Uterus (tissue), 4 donors: Measurements from ENCODE around the gene C16orf92. TPM values are rescaled to one million over a fixed set of nuclear protein-coding genes. Genes with fewer than 3 reads are reported as not detected.
"Not testable (repeated sequence)": the region's sequence is repeated elsewhere in the genome, so short reads cannot be mapped to it uniquely, and the experiment has no call there.

ENCODE experiments used
- DNase-seq, 2 donors: peaks; one replicate each; pipeline ENCODE4 v3.0.0-alpha.2; 2019 to 2020
- H3K27ac ChIP-seq, 2 donors: fragments of 200-600 bp; sonication (generic); 1 replicate in 1 of 2; 2 replicates in 1 of 2; pipeline ENCODE4 v1.5.1; 2016 to 2018
- H3K27me3 ChIP-seq, 2 donors: fragments of 200-600 bp; sonication (generic); one replicate each; pipeline ENCODE4 v1.5.1; 2018 to 2019; ENCODE audit warnings: control low read depth in 1 of 2
- H3K36me3 ChIP-seq, 2 donors: fragments of 200-600 bp; sonication (generic); one replicate each; pipeline ENCODE4 v1.5.1; 2019; ENCODE audit warnings: control low read depth in 1 of 2
- H3K4me1 ChIP-seq, 2 donors: fragments of 200-600 bp; sonication (generic); one replicate each; pipeline ENCODE4 v1.5.1; 2018 to 2019; ENCODE audit warnings: control low read depth in 1 of 2
- H3K4me3 ChIP-seq, 2 donors: fragments of 200-600 bp; sonication (generic); 1 replicate in 1 of 2; 2 replicates in 1 of 2; pipeline ENCODE4 v1.5.1; 2018 to 2019; ENCODE audit warnings: mild to moderate bottlenecking in 1 of 2
- H3K9me3 ChIP-seq, 2 donors: fragments of 200-600 bp; sonication (generic); one replicate each; pipeline ENCODE4 v1.5.1; 2019; ENCODE audit warnings: control low read depth in 1 of 2
- POLR2A ChIP-seq, 2 donors: fragments of 450-650 bp; IDR thresholded peaks; one replicate each; pipeline ENCODE4 v1.6.1; 2016; ENCODE audit warnings: antibody characterized with exemption in 2 of 2, mild to moderate bottlenecking in 1 of 2, moderate library complexity in 1 of 2
- intact Hi-C: fragments of 100-400 bp; cut with DNase I; formaldehyde crosslinking; loops from one replicate; pipeline ENCODE4 v1.15.1; 2023; ENCODE audit warnings: low total_unique reads
- total RNA-seq, 4 donors: library from RNA; depleted of rRNA in 3 of 4; stranded (reverse); fragments of >200 nt in 3 of 4; gene quantifications; one replicate each; pipeline versions ENCODE4 v1.1.0 to v1.2.4, GENCODE V29; 2014 to 2023
- TF ChIP-seq, protein P1 (sequence below), 4 experiments: fragments of 200-600 bp in 2 of 4; fragments of 450-650 bp in 2 of 4; sonication (generic) in 2 of 4; IDR thresholded peaks; one replicate each; pipeline ENCODE4 v1.5.1; 2016 to 2019; ENCODE audit warnings: antibody characterized with exemption in 4 of 4, mild to moderate bottlenecking in 2 of 4, moderate library complexity in 1 of 4
- donor health status: DM: yes; HTN: yes; CAD: no.

The C16orf92 gene
- total RNA-seq, 4 donors from 2014 or later: not detected

DNA sequence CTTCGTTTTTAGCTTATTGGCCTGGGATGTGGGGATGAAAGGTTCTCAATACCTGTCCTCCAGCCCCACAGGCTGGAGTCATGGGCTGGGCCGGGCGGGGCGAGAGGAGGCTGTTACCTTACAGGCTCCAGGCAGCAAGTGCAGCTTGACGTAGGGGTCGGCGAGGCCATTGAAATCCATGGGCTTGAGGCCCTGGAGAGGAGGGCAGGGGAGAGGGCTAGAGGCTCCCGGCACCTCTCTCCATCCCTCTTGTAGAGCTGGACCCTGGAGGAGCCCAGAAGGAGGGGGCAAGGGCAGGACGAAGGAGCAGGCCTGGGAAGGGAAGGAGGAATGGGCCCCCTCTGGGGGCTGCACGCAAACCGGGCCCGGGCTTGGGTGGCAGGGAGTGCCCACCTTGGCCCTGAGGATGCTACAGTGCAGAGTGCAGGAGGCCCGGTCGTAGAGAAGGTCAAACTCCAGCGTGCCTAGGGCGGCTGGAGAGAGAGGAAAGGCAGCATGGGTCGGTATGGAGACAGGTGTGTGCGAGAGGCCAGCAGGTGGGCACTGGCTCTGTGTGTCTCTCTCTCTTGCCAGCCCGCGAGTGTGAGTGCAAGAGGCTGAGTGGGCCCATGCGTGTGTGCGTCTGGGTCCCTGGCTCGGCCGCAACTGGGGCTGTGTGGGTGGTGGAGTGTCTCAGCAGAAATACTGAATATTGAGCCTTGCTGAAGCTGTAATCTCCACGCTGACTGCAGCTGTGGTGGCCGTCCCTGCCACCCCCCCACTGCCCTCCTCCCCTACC is 13.7 kb upstream of the C16orf92 start:
- TF ChIP-seq, protein P1, sequence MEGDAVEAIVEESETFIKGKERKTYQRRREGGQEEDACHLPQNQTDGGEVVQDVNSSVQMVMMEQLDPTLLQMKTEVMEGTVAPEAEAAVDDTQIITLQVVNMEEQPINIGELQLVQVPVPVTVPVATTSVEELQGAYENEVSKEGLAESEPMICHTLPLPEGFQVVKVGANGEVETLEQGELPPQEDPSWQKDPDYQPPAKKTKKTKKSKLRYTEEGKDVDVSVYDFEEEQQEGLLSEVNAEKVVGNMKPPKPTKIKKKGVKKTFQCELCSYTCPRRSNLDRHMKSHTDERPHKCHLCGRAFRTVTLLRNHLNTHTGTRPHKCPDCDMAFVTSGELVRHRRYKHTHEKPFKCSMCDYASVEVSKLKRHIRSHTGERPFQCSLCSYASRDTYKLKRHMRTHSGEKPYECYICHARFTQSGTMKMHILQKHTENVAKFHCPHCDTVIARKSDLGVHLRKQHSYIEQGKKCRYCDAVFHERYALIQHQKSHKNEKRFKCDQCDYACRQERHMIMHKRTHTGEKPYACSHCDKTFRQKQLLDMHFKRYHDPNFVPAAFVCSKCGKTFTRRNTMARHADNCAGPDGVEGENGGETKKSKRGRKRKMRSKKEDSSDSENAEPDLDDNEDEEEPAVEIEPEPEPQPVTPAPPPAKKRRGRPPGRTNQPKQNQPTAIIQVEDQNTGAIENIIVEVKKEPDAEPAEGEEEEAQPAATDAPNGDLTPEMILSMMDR (IDR thresholded peaks at IDR 0.05): no peak
- TF ChIP-seq POLR2A (IDR thresholded peaks at IDR 0.05): no peak
- peaks cover 13 to 24% of the 10 kb centered on the region in 2 donors for H3K27me3 ChIP-seq
- no peak overlapping the region for H3K4me3 ChIP-seq
- no peak overlapping the region for H3K27ac ChIP-seq
- DNase-seq: no peak
- H3K4me1 ChIP-seq: peaks cover 0 to 17% of the 10 kb centered on the region in 2 donors
- H3K9me3 ChIP-seq: no peaks in the 10 kb centered on the region
- H3K36me3 ChIP-seq: no peaks in the 10 kb centered on the region
- intact Hi-C loops: no loop called here

DNA sequence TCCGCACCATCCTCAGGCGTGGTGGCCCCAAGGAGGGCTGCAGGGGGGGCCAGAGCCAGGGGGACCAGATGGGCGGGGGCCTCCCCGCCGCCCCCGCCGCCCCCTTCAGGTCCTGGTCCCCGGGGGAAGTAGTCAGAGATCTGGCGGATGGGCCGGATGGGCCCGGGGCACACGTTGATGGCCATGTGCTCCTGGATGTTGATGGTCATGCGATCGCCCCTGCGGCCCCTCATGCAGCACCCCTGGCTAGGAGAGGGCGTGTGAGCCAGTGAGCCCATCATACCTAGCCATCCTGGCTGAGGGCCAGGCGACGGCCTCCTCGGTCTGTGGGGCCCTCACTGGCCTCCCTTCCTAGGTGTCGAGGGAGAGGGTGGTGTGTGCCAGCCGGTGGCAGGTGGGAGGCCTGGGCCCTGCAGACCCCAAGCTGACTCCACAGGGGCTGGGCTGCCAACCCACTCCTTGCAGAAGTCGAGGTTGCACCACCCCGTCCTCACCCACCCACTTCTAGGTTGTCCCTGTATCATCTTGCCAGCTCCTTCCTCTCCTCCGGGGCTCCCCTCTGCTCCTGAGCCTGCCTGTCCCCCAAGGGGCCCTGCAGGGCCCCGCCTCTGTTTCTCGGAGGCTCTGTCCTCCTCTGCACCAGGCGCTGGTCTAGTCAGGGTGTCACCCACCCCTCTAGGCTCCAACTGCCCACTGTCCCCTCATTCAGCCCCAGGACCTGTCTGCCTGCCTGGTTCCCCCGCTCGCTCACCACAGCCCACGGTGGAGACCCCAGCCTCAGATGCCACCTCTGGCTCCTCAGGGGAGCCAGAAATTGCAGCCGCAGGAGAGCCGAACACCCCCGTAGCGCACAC is 12.8 kb upstream of the C16orf92 start:
- Histone ChIP-seq H3K27me3 (peaks cover 13 to 24% of the 10 kb centered on the region in 2 donors), H3K9me3 (no peaks in the 10 kb centered on the region), H3K36me3 (no peaks in the 10 kb centered on the region), H3K27ac (no peak overlapping the region), H3K4me3 (peak overlapping the region in 1 of 2 donors; percentile 31), H3K4me1 (peaks cover 0 to 17% of the 10 kb centered on the region in 2 donors)
- DNase-seq: no peak
- no peak for TF ChIP-seq POLR2A (IDR thresholded peaks at IDR 0.05)
- TF ChIP-seq, protein P1 (IDR thresholded peaks at IDR 0.05): no peak
- intact Hi-C loops: no loop called here

DNA sequence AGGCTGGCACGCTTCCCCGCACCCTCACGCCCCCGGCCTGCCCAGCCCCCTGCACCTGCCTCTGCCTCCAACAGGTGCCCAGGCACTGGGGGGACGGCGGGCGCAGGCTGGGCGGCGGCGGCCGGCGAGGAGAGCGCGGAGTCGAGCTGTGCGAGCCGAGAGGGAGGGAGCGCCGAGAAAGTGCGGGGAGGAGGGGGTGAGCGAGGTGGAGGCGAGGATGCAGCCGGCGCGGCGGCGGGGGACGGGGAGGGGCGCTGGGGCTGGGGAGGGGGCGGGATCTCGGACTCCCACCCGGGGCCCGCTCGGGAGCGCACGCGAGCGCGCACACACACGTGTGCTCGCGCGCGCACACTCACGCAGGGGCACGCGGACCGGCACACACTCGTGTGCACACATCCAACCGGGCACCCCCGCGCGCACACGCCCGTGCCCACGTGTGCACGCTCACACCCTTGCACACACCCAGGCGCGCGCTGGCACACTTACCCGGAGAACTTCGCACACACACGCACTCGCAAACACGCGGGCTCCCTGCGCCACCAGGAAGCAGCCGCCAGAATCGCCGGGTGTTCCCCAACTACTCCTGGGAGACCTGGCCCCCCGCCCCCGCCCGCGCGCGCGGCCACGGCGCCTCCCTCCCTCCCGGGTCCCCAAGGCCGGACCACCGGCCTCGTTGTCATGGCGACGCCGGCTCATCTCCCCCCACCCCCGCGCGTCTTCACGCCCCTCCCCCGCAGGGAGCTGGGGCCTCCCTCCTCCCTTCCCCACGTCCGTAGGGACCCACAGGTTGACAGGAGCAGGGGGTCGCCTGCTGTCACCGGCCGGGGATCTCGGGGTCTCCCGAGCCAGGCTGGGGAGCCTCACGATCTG is 11.9 kb upstream of the C16orf92 start, which contains the start of gene DOC2A:
Gene DOC2A (minus strand): TSS at position 184 of the 870 bp plus-strand sequence. CDS start 805 bp downstream, outside the sequence.
- intact Hi-C loops: no loop called here

DNA sequence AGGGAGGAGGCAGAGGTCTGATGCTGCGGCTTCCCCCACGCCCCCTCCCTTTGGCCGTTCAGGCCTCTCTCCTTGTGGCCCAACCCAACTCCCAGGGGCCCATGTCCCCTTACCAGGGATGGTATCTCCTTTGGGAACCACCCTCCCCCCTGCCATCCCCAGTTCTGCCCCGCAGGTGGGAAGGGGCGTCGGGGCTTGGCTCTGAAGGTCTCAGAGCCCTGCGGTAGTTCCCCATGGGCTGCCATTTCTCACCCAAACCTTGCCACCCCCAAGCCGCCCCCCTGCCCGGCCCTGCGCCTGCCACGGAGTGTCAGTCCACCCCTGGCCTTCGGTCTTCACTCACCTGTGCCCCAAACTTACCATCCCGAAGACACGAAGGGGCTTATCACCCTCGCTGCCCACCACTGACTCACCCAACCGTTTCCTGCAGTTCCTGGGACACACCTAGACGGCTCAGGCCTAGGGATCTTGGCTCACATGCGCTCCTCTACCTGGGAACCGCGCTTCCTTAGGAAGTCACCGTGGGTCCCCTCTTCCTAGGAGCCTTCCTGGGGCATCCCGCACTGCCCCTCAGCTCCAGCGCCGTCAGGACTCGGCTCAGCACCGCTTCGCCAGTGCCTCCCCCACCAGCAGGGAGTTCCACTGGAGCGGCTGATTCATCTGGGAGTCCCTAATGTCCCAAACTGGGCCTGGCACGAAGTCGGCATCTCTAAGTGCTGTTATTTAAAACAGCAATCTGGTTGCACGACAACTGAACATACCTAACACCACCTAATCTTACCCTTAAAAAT is 11.1 kb upstream of the C16orf92 start:
- Histone ChIP-seq H3K36me3 (no peaks in the 10 kb centered on the region), H3K4me3 (no peak overlapping the region), H3K4me1 (peaks cover 0 to 17% of the 10 kb centered on the region in 2 donors), H3K27me3 (peaks cover 13 to 24% of the 10 kb centered on the region in 2 donors), H3K9me3 (no peaks in the 10 kb centered on the region), H3K27ac (no peak overlapping the region)
- no peak for DNase-seq
- TF ChIP-seq POLR2A (IDR thresholded peaks at IDR 0.05): no peak
- TF ChIP-seq, protein P1 (IDR thresholded peaks at IDR 0.05): no peak
- intact Hi-C loops: no loop called here

More for the DNA sequence above, 11.9 kb upstream of the C16orf92 start, which contains the start of gene DOC2A:
- Histone ChIP-seq H3K36me3 (no peaks in the 10 kb centered on the region), H3K4me1 (peaks cover 0 to 17% of the 10 kb centered on the region in 2 donors), H3K4me3 (peak within 1 kb of the TSS in 1 of 2 donors; percentile 31), H3K27ac (no peak within 1 kb of the TSS), H3K9me3 (no peaks in the 10 kb centered on the region), H3K27me3 (peaks cover 13 to 24% of the 10 kb centered on the region in 2 donors)
- no peak for TF ChIP-seq POLR2A (IDR thresholded peaks at IDR 0.05)
- TF ChIP-seq, protein P1 (IDR thresholded peaks at IDR 0.05): no peak
- DNase-seq: no peak

DNA sequence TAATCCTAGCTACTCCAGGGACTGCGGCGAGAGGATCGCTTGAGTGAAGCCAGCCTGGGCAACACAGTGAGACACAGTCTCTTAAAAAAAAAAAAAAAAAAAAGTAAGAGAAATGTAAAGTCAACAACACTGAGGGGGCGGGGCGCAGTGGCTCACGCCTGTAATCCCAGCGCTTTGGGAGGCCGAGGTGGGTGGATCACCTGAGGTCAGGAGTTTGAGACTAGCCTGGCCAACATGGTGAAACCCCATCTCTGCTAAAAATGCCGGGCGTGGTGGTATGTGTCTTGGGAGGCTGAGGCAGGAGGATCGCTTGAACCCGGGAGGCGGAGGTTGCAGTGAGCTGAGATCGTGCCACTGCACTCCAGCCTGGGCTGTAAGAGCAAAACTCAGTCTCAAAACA is 10.4 kb upstream of the C16orf92 start:
- H3K9me3 ChIP-seq, H3K36me3 ChIP-seq, DNase-seq, H3K27ac ChIP-seq, intact Hi-C loops, H3K4me3 ChIP-seq: not testable (repeated sequence)
- Histone ChIP-seq H3K27me3 (peaks cover 13 to 24% of the 10 kb centered on the region in 2 donors), H3K4me1 (peaks cover 0 to 17% of the 10 kb centered on the region in 2 donors)

DNA sequence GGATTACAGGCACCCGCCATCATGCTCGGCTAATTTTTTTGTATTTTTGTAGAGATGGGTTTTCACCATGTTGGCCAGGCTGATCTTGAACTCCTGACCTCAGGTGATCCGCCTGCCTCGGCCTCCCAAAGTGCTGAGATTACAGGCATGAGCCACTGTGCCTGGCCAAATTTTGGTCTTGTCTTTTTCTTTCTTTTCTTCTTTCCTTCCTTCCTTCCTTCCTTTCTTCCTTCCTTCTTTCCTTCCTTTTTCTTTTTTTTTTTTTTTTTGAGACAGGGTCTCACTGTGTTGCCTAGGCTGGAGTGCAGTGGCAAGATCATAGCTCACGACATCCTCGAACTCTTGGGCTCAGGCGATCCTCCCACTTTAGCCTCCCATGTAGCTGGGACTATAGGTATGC is 7.5 kb upstream of the C16orf92 start:
- H3K4me3 ChIP-seq, intact Hi-C loops, H3K36me3 ChIP-seq, DNase-seq, H3K9me3 ChIP-seq, H3K27ac ChIP-seq: not testable (repeated sequence)
- Histone ChIP-seq H3K27me3 (peaks cover 3 to 17% of the 10 kb centered on the region in 2 donors), H3K4me1 (peaks cover 0 to 12% of the 10 kb centered on the region in 2 donors)
